Stimulated activated CD4-positive, alpha-beta T cell treated with anti-CD3 and anti-CD28 coated beads, Interleukin-2, amount 100 ng/mL, for 24 hours (primary cell): ENCODE measurements around the gene CFC1B.
"Not testable (repeated sequence)": the region's sequence is repeated elsewhere in the genome, so short reads cannot be mapped to it uniquely, and the experiment has no call there.

Source experiments
- DNase-seq, 2 donors: peaks; one replicate each; pipeline ENCODE4 v3.0.0-alpha.2; 2020

CFC1B gene

GRCh38 chr2:130571929-130572328 lies 50.9 kb downstream of the CFC1B start:
- not testable (repeated sequence) for DNase-seq

- DNase-seq, result not testable (repeated sequence)
These were observed 53.2 kb downstream of the CFC1B start for GRCh38 chr2:130574230-130574629.

- not testable (repeated sequence) for DNase-seq
These were observed 55.3 kb downstream of the CFC1B start for GRCh38 chr2:130576209-130576784.

- DNase-seq, result not testable (repeated sequence)
These were observed 56.5 kb downstream of the CFC1B start for GRCh38 chr2:130577559-130577958.
